GM19043 (cell line): Measurements from ENCODE around the gene ATP6V0B.
A peak's percentile ranks its signal among the peaks of the same experiment; 100 is the strongest.

Experiments
- ATAC-seq: cut with Tn5 transposase; IDR thresholded peaks from one replicate; pipeline ENCODE4 v1.9.1; 2021; ENCODE audit warnings: low read depth; ENCODE audit not compliant: unreplicated experiment

The ATP6V0B gene

GRCh38 chr1:43945674-43946235 is 29.0 kb upstream of the ATP6V0B start:
- ATAC-seq = no peak

GRCh38 chr1:43946236-43947060 is 28.3 kb upstream of the ATP6V0B start, which contains the start of gene IPO13:
Gene IPO13, plus strand, starts transcription at chr1:43946950. Its CDS starts 651 bp downstream, at chr1:43947601.
- ATAC-seq = peak; percentile 85

GRCh38 chr1:43947061-43947873 is 27.5 kb upstream of the ATP6V0B start:
- ATAC-seq = no peak

GRCh38 chr1:43947874-43948437 is 26.8 kb upstream of the ATP6V0B start:
- ATAC-seq = no peak

- no peak for ATAC-seq
These were observed 25.1 kb upstream of the ATP6V0B start for GRCh38 chr1:43949678-43950077.

GRCh38 chr1:43951021-43951985 is 23.5 kb upstream of the ATP6V0B start:
- no peak for ATAC-seq

- ATAC-seq = no peak
These were observed 21.9 kb upstream of the ATP6V0B start for GRCh38 chr1:43952731-43953346.

GRCh38 chr1:43953361-43953760 is 21.4 kb upstream of the ATP6V0B start:
- no peak for ATAC-seq

- no peak for ATAC-seq
These were observed 20.7 kb upstream of the ATP6V0B start for GRCh38 chr1:43954036-43954435.

GRCh38 chr1:43956234-43956633 is 18.5 kb upstream of the ATP6V0B start:
- ATAC-seq = no peak

- no peak for ATAC-seq
These were observed 17.2 kb upstream of the ATP6V0B start for GRCh38 chr1:43957407-43958040.

GRCh38 chr1:43958351-43959255 is 16.2 kb upstream of the ATP6V0B start:
- no peak for ATAC-seq

- ATAC-seq = no peak
These were observed 14.0 kb upstream of the ATP6V0B start for GRCh38 chr1:43960798-43961197.

GRCh38 chr1:43961692-43962091 is 13.1 kb upstream of the ATP6V0B start:
- ATAC-seq = no peak

GRCh38 chr1:43962324-43962723 is 12.4 kb upstream of the ATP6V0B start:
- no peak for ATAC-seq

- ATAC-seq = no peak
These were observed 11.8 kb upstream of the ATP6V0B start for GRCh38 chr1:43963006-43963405.

GRCh38 chr1:43963890-43964289 is 10.9 kb upstream of the ATP6V0B start:
- no peak for ATAC-seq

GRCh38 chr1:43965316-43965715 is 9.4 kb upstream of the ATP6V0B start:
- no peak for ATAC-seq
